ENCODE data around the gene RNFT2.

Gene RNFT2

GRCh38 chr12:116760622-116761020 is 22.5 kb downstream of the RNFT2 start:
- no peak for DNase-seq (ENCODE audit: low read depth)
- TF ChIP-seq MYC (IDR thresholded peaks at IDR 0.05; ENCODE audit: low read depth, low read length) (no peak), POLR2A (IDR thresholded peaks at IDR 0.05; ENCODE audit: extremely low read depth, insufficient read length) (no peak), CTCF (IDR thresholded peaks at IDR 0.05; ENCODE audit: low read depth, low read length) (no peak)
- TF ChIP-seq, protein P1, sequence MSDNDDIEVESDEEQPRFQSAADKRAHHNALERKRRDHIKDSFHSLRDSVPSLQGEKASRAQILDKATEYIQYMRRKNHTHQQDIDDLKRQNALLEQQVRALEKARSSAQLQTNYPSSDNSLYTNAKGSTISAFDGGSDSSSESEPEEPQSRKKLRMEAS (IDR thresholded peaks at IDR 0.05; ENCODE audit: low read depth, low read length) = no peak
- no peak overlapping the region for H3K4me3 ChIP-seq (ENCODE audit: low read depth, low read length)

DNA sequence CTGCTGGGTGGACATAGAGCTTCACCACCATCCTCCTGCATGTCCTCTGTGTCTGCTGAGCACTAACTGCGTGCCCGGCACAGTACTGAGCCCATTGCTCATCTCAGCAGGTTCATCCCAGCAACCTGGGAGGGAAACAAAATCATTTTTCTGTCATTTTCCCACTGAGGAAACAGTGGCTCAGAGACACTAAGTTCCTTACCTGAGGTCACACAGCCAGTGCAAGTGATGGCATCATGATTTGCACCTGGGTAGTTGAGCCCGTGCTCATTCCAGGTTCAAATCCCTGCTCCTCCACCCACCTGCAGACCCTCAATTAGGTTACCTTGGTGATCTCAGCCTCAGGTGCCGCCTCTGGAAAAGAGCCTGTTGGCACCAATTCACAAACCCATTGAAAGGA is 23.4 kb downstream of the RNFT2 start:
- DNase-seq (ENCODE audit: low read depth) = no peak
- TF ChIP-seq, protein P1 (IDR thresholded peaks at IDR 0.05; ENCODE audit: low read depth, low read length) = no peak
- no peak for TF ChIP-seq MYC (IDR thresholded peaks at IDR 0.05; ENCODE audit: low read depth, low read length)
- no peak overlapping the region for H3K4me3 ChIP-seq (ENCODE audit: low read depth, low read length)

GRCh38 chr12:116765271-116765670 is 27.2 kb downstream of the RNFT2 start:
- TF ChIP-seq, protein P1 (IDR thresholded peaks at IDR 0.05; ENCODE audit: low read depth, low read length) = no peak
- TF ChIP-seq MYC (IDR thresholded peaks at IDR 0.05; ENCODE audit: low read depth, low read length) (no peak), POLR2A (IDR thresholded peaks at IDR 0.05; ENCODE audit: extremely low read depth, insufficient read length) (no peak), CTCF (IDR thresholded peaks at IDR 0.05; ENCODE audit: low read depth, low read length) (no peak)
- DNase-seq (ENCODE audit: low read depth) = no peak
- H3K4me3 ChIP-seq (ENCODE audit: low read depth, low read length) = no peak overlapping the region

- DNase-seq (ENCODE audit: low read depth) = no peak
- no peak overlapping the region for H3K4me3 ChIP-seq (ENCODE audit: low read depth, low read length)
- TF ChIP-seq, protein P1 (IDR thresholded peaks at IDR 0.05; ENCODE audit: low read depth, low read length) = no peak
- no peak for TF ChIP-seq POLR2A (IDR thresholded peaks at IDR 0.05; ENCODE audit: extremely low read depth, insufficient read length)
- no peak for TF ChIP-seq MYC (IDR thresholded peaks at IDR 0.05; ENCODE audit: low read depth, low read length)
- TF ChIP-seq CTCF (IDR thresholded peaks at IDR 0.05; ENCODE audit: low read depth, low read length) = no peak
These were observed 28.2 kb downstream of the RNFT2 start for GRCh38 chr12:116766285-116766684.

- no peak for DNase-seq (ENCODE audit: low read depth)
- H3K4me3 ChIP-seq (ENCODE audit: low read depth, low read length) = no peak overlapping the region
- TF ChIP-seq CTCF (IDR thresholded peaks at IDR 0.05; ENCODE audit: low read depth, low read length) = no peak
- TF ChIP-seq, protein P1 (IDR thresholded peaks at IDR 0.05; ENCODE audit: low read depth, low read length) = no peak
- no peak for TF ChIP-seq POLR2A (IDR thresholded peaks at IDR 0.05; ENCODE audit: extremely low read depth, insufficient read length)
- no peak for TF ChIP-seq MYC (IDR thresholded peaks at IDR 0.05; ENCODE audit: low read depth, low read length)
These were observed 28.6 kb downstream of the RNFT2 start for GRCh38 chr12:116766746-116767145.

DNA sequence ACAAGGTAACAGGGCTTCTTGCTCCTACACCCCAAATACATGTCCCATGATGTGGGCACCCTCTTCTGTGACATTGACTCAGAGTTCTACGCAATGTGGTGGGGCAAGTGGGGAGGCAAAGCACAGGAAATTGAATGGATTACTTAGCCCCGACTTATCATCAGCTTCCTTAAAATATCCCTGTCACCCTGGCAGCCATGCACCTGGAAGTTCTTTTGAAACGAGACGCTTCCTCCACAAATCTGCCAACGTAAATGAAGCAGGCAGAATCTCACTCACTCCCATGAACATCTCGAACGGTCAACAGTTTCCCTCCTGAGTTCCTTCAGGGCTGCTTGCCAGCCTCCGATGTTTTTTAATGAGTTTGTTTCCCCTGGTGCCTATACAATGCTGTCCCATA is 33.5 kb downstream of the RNFT2 start:
- H3K4me3 ChIP-seq (ENCODE audit: low read depth, low read length) = no peak overlapping the region
- TF ChIP-seq, protein P1 (IDR thresholded peaks at IDR 0.05; ENCODE audit: low read depth, low read length) = no peak
- TF ChIP-seq POLR2A (IDR thresholded peaks at IDR 0.05; ENCODE audit: extremely low read depth, insufficient read length) = no peak
- TF ChIP-seq MYC (IDR thresholded peaks at IDR 0.05; ENCODE audit: low read depth, low read length) = no peak
- no peak for TF ChIP-seq CTCF (IDR thresholded peaks at IDR 0.05; ENCODE audit: low read depth, low read length)
- no peak for DNase-seq (ENCODE audit: low read depth)
